GM21737 (cell line): ENCODE results near the gene BHLHE23.
"Not testable (repeated sequence)": the region's sequence is repeated elsewhere in the genome, so short reads cannot be mapped to it uniquely, and the experiment has no call there.

Source experiments
- ATAC-seq: cut with Tn5 transposase; IDR thresholded peaks from one replicate; pipeline ENCODE4 v1.9.1; 2021; ENCODE audit warnings: mild to moderate bottlenecking, moderate library complexity; ENCODE audit not compliant: unreplicated experiment

Gene BHLHE23

GRCh38 chr20:62962891-62963613, 43.7 kb downstream of the BHLHE23 start:
- ATAC-seq: no peak

- ATAC-seq: no peak
These were observed 44.4 kb downstream of the BHLHE23 start for GRCh38 chr20:62962221-62962879.

GRCh38 chr20:62961799-62962198, 45.0 kb downstream of the BHLHE23 start:
- ATAC-seq: no peak

- no peak for ATAC-seq
These were observed 45.4 kb downstream of the BHLHE23 start for GRCh38 chr20:62961310-62961783.

GRCh38 chr20:62960446-62961309, 46.1 kb downstream of the BHLHE23 start:
- ATAC-seq: not testable (repeated sequence)

- no peak for ATAC-seq
These were observed 46.7 kb downstream of the BHLHE23 start for GRCh38 chr20:62959998-62960436.

- no peak for ATAC-seq
These were observed 47.4 kb downstream of the BHLHE23 start for GRCh38 chr20:62959101-62959971.

GRCh38 chr20:62958388-62959100, 48.2 kb downstream of the BHLHE23 start:
- ATAC-seq: no peak

- ATAC-seq: no peak
These were observed 49.3 kb downstream of the BHLHE23 start for GRCh38 chr20:62957136-62958117.

GRCh38 chr20:62956387-62957135, 50.2 kb downstream of the BHLHE23 start:
- ATAC-seq: no peak
